Stimulated activated CD4-positive, alpha-beta T cell treated with anti-CD3 and anti-CD28 coated beads, Interleukin-1b, Interleukin-23, amount 100 ng/mL, for 4 hours (primary cell): ENCODE data around the gene INPPL1.

ENCODE experiments used
- DNase-seq, 2 donors: peaks; one replicate each; pipeline ENCODE4 v3.0.0-alpha.2; 2020; ENCODE audit warnings: low read depth in 2 of 2

Gene INPPL1

GRCh38 chr11:72280037-72280436 is 55.5 kb downstream of the INPPL1 start:
- no peak for DNase-seq

GRCh38 chr11:72280726-72281315 is 56.3 kb downstream of the INPPL1 start:
- DNase-seq = no peak

- DNase-seq = no peak
These were observed 59.4 kb downstream of the INPPL1 start for GRCh38 chr11:72283947-72284346.

- DNase-seq = no peak
These were observed 62.7 kb downstream of the INPPL1 start for GRCh38 chr11:72287293-72287692.
